ENCODE measurements around the gene MEPE. TPM values are rescaled to one million over a fixed set of nuclear protein-coding genes. Genes with fewer than 3 reads are reported as not detected.

MEPE gene
- total and polyA plus RNA-seq, 2 donors (not counting 1 experiment from before 2014, with no cell fraction given), result not detected

GRCh38 chr4:87806520-87806919, 26.2 kb upstream of the MEPE start:
- Histone ChIP-seq H3K79me2 (ENCODE audit: control insufficient read depth, insufficient read depth, low read length) (no peaks in the 10 kb centered on the region), H3K4me2 (replicated peaks; ENCODE audit: low read depth, low read length, poor library complexity, severe bottlenecking) (no peak overlapping the region), H4K20me1 (ENCODE audit: control insufficient read depth, insufficient read depth, low read length, poor library complexity, severe bottlenecking) (no peaks in the 10 kb centered on the region), H3K4me1 (ENCODE audit: control insufficient read depth in 2 of 2, insufficient read depth in 2 of 2, low read length in 2 of 2) (no peaks in the 10 kb centered on the region), H3K9me3 (ENCODE audit: control extremely low read depth in 1 of 3, control insufficient read depth in 2 of 3, insufficient read depth in 1 of 3, low read length in 2 of 3) (no peaks in the 10 kb centered on the region), H3K4me3 (ENCODE audit: control extremely low read depth in 1 of 5, extremely low read depth in 1 of 5, insufficient read depth in 1 of 5, low read depth in 2 of 5, low read length in 4 of 5) (no peak overlapping the region), H3K36me3 (replicated peaks in 1 of 2; ENCODE audit: control extremely low read depth in 1 of 2, control insufficient read depth in 1 of 2, extremely low read depth in 1 of 2, insufficient read depth in 2 of 2, low read length in 1 of 2) (no peaks in the 10 kb centered on the region), H3K27ac (ENCODE audit: low read length in 2 of 2) (no peak overlapping the region), H3K9ac (ENCODE audit: low read length) (no peak overlapping the region), H2AFZ (ENCODE audit: insufficient read depth, low read depth, low read length, poor library complexity, severe bottlenecking) (no peak overlapping the region), H3K27me3 (replicated peaks in 1 of 4; ENCODE audit: control extremely low read depth in 1 of 4, control insufficient read depth in 3 of 4, insufficient read depth in 4 of 4, low read length in 3 of 4) (no peaks in the 10 kb centered on the region)
- Mint-ChIP-seq H3K4me3 (no peak overlapping the region), H3K27ac (no peak overlapping the region), H3K4me1 (no peaks in the 10 kb centered on the region), H3K9me3 (ENCODE audit: insufficient read depth) (peaks cover 4% of the 10 kb centered on the region), H3K27me3 (peaks cover 3% of the 10 kb centered on the region)
- no peak for TF ChIP-seq EZH2 (IDR thresholded peaks at IDR 0.05; ENCODE audit: borderline replicate concordance, insufficient read depth, low read depth, low read length, poor library complexity, severe bottlenecking)
- no peak for TF ChIP-seq CTCF (IDR thresholded peaks at IDR 0.05)
- ATAC-seq (ENCODE audit: low read depth), result no peak
- intact Hi-C loops (cut with micrococcal nuclease), result no loop called here
- ChIA-PET POLR2A (no interaction called here), CTCF (no interaction called here)
- WGBS (ENCODE audit: insufficient coverage), result 100% methylated on average over 1 of the region's 3 CpGs
- DNase-seq, result no peak

- no peak for ATAC-seq (ENCODE audit: low read depth)
- intact Hi-C loops (cut with micrococcal nuclease), result no loop called here
Observed at GRCh38 chr4:87807402-87807801, 25.4 kb upstream of the MEPE start.

More at GRCh38 chr4:87807402-87807801, 25.4 kb upstream of the MEPE start:
- H4K20me1 ChIP-seq (ENCODE audit: control insufficient read depth, insufficient read depth, low read length, poor library complexity, severe bottlenecking), result no peaks in the 10 kb centered on the region
- H3K27me3 Mint-ChIP-seq, result peaks cover 3% of the 10 kb centered on the region
- H2AFZ ChIP-seq (ENCODE audit: insufficient read depth, low read depth, low read length, poor library complexity, severe bottlenecking), result no peak overlapping the region
- no peak overlapping the region for H3K4me2 ChIP-seq (replicated peaks; ENCODE audit: low read depth, low read length, poor library complexity, severe bottlenecking)
- no peak overlapping the region for H3K9ac ChIP-seq (ENCODE audit: low read length)
- no peaks in the 10 kb centered on the region for H3K27me3 ChIP-seq (replicated peaks in 1 of 4; ENCODE audit: control extremely low read depth in 1 of 4, control insufficient read depth in 3 of 4, insufficient read depth in 4 of 4, low read length in 3 of 4)
- H3K9me3 Mint-ChIP-seq (ENCODE audit: insufficient read depth), result peaks cover 6% of the 10 kb centered on the region
- no peak overlapping the region for H3K4me3 ChIP-seq (ENCODE audit: control extremely low read depth in 1 of 5, extremely low read depth in 1 of 5, insufficient read depth in 1 of 5, low read depth in 2 of 5, low read length in 4 of 5)
- H3K4me1 ChIP-seq (ENCODE audit: control insufficient read depth in 2 of 2, insufficient read depth in 2 of 2, low read length in 2 of 2), result no peaks in the 10 kb centered on the region
- no peaks in the 10 kb centered on the region for H3K79me2 ChIP-seq (ENCODE audit: control insufficient read depth, insufficient read depth, low read length)
- no peaks in the 10 kb centered on the region for H3K4me1 Mint-ChIP-seq
- H3K27ac ChIP-seq (ENCODE audit: low read length in 2 of 2), result no peak overlapping the region
- DNase-seq, result no peak
- TF ChIP-seq EZH2 (IDR thresholded peaks at IDR 0.05; ENCODE audit: borderline replicate concordance, insufficient read depth, low read depth, low read length, poor library complexity, severe bottlenecking) (no peak), CTCF (IDR thresholded peaks at IDR 0.05) (no peak)
- CTCF ChIA-PET, result no interaction called here
- no peaks in the 10 kb centered on the region for H3K36me3 ChIP-seq (replicated peaks in 1 of 2; ENCODE audit: control extremely low read depth in 1 of 2, control insufficient read depth in 1 of 2, extremely low read depth in 1 of 2, insufficient read depth in 2 of 2, low read length in 1 of 2)
- H3K4me3 Mint-ChIP-seq, result no peak overlapping the region
- no CpG with 5 or more reads among the region's 3 CpGs for WGBS (ENCODE audit: insufficient coverage)
- H3K27ac Mint-ChIP-seq, result no peak overlapping the region
- no peaks in the 10 kb centered on the region for H3K9me3 ChIP-seq (ENCODE audit: control extremely low read depth in 1 of 3, control insufficient read depth in 2 of 3, insufficient read depth in 1 of 3, low read length in 2 of 3)
- POLR2A ChIA-PET, result no interaction called here
